Common myeloid progenitor, CD34-positive (primary cell): ENCODE results near the gene PPP1R7.

Source experiments
- CTCF ChIA-PET: fragments of 350-600 bp; sonication (Branson Sonifier 250); formaldehyde crosslinking; loops from one replicate; lab custom pipeline; 2021; ENCODE audit warnings: antibody characterized with exemption; lab: Charles Lee
- POLR2A ChIA-PET: fragments of 350-600 bp; sonication (Branson Sonifier 250); formaldehyde crosslinking; loops from one replicate; lab custom pipeline; 2021; ENCODE audit warnings: antibody characterized with exemption; lab: Charles Lee
- DNase-seq, 3 donors: peaks; one replicate each; pipeline versions ENCODE4 v3.0.0 to v3.0.0-alpha.2; 2013
- H3K27ac ChIP-seq, 2 experiments: 1 replicate in 1 of 2; 2 replicates in 1 of 2; pipeline ENCODE4 v1.7.0; 2013; ENCODE audit warnings: inconsistent platforms in 2 of 2, low read length in 2 of 2, mild to moderate bottlenecking in 2 of 2, low read depth in 1 of 2, moderate library complexity in 1 of 2; ENCODE audit not compliant: severe bottlenecking in 2 of 2, insufficient read depth in 1 of 2, poor library complexity in 1 of 2
- H3K27me3 ChIP-seq, 5 experiments: replicated peaks in 2 of 5; 1 replicate in 3 of 5; 2 replicates in 2 of 5; pipeline versions ENCODE4 v1.6.1 to v1.7.0; 2013; ENCODE audit warnings: low read length in 4 of 5, mild to moderate bottlenecking in 2 of 5, moderate library complexity in 2 of 5, inconsistent platforms in 1 of 5; ENCODE audit not compliant: insufficient read depth in 5 of 5, control insufficient read depth in 4 of 5
- H3K36me3 ChIP-seq, 4 experiments: 1 replicate in 2 of 4; 2 replicates in 2 of 4; pipeline versions ENCODE4 v1.6.1 to v1.7.0; 2013; ENCODE audit warnings: low read length in 3 of 4, control low read depth in 1 of 4, mild to moderate bottlenecking in 1 of 4; ENCODE audit not compliant: control insufficient read depth in 4 of 4, insufficient read depth in 4 of 4
- H3K4me1 ChIP-seq, 4 experiments: 1 replicate in 3 of 4; 2 replicates in 1 of 4; pipeline versions ENCODE4 v1.6.1 to v1.7.1; 2013; ENCODE audit warnings: low read length in 3 of 4, mild to moderate bottlenecking in 3 of 4, control low read depth in 1 of 4, inconsistent platforms in 1 of 4, moderate library complexity in 1 of 4; ENCODE audit not compliant: control insufficient read depth in 4 of 4, insufficient read depth in 4 of 4; ENCODE audit errors: control extremely low read depth in 1 of 4
- H3K4me3 ChIP-seq, 7 experiments: 1 replicate in 4 of 7; 2 replicates in 3 of 7; pipeline versions ENCODE4 v1.5.1 to v1.7.0; 2013; ENCODE audit warnings: mild to moderate bottlenecking in 7 of 7, low read length in 6 of 7, moderate library complexity in 6 of 7, inconsistent platforms in 2 of 7, low read depth in 2 of 7, control low read depth in 1 of 7; ENCODE audit not compliant: insufficient read depth in 4 of 7, control insufficient read depth in 1 of 7; ENCODE audit errors: extremely low read depth in 1 of 7
- H3K9me3 ChIP-seq, 5 experiments: 1 replicate in 4 of 5; 2 replicates in 1 of 5; pipeline versions ENCODE4 v1.6.1 to v1.7.1; 2013; ENCODE audit warnings: low read length in 4 of 5, mild to moderate bottlenecking in 2 of 5, inconsistent platforms in 1 of 5, low read depth in 1 of 5, moderate library complexity in 1 of 5; ENCODE audit not compliant: control insufficient read depth in 4 of 5, insufficient read depth in 2 of 5; ENCODE audit errors: control extremely low read depth in 1 of 5
- WGBS: methylation state at CpG from one replicate; pipeline ENCODE4 v1.1.5; 2013; ENCODE audit not compliant: insufficient coverage; 5-methylcytosine and 5-hydroxymethylcytosine counted together

PPP1R7 gene

DNA sequence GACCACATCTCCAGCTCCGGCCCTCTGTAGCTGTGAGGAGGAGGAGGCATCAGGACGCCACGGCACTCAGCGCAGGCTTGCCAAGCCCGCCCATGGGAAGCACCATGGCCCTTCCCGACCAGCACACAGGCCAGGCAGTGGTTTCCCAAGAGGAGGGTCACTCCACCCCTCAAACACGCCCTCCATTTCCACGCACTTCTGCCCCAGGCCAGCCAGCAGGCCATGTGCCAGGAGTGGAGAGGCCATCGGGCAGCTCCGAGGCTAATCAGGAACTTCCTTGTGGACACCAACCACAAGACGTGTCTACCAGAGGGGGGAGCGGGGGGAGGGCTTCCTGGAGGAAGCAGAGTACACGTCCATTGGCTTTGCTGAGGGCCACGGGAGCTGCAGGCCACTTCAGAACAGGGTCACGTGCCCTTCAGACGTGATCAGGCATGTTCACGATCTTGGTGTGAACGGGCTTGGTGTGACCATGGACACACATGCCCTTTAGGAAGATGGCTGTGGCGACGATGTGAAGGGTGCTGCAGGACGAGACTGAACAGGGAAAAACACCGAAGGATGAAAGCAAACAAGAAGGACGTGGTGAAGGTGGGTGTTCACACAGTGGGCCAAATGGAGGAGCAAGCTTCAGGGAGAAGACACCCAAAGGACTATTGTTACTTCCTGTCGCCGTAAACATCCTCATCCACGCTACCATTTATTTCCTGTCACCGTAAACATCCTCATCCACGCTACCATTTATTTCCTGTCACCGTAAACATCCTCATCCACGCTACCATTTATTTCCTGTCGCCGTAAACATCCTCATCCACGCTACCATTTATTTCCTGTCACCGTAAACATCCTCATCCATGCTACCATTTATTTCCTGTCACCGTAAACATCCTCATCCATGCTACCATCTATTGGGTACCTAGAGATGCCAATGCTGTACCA is 41.7 kb upstream of the PPP1R7 start:
- no peak overlapping the region for H3K4me3 ChIP-seq
- no peak overlapping the region for H3K27ac ChIP-seq
- H3K9me3 ChIP-seq, result no peaks in the 10 kb centered on the region
- no peaks in the 10 kb centered on the region for H3K27me3 ChIP-seq
- no peak for DNase-seq
- WGBS, result 91% methylated on average over 21 of the region's 35 CpGs
- CTCF ChIA-PET, result interaction anchor here (0.8 to 1.5 kb wide), 2 partner anchors 12 to 35 kb away, joined by 3 read pairs; no protein-coding TSS in a partner anchor
- H3K4me1 ChIP-seq, result peaks cover 0 to 5% (median 1%) of the 10 kb centered on the region in 4 experiments
- H3K36me3 ChIP-seq, result peaks cover 2 to 39% (median 15%) of the 10 kb centered on the region in 4 experiments
- POLR2A ChIA-PET, result no interaction called here

DNA sequence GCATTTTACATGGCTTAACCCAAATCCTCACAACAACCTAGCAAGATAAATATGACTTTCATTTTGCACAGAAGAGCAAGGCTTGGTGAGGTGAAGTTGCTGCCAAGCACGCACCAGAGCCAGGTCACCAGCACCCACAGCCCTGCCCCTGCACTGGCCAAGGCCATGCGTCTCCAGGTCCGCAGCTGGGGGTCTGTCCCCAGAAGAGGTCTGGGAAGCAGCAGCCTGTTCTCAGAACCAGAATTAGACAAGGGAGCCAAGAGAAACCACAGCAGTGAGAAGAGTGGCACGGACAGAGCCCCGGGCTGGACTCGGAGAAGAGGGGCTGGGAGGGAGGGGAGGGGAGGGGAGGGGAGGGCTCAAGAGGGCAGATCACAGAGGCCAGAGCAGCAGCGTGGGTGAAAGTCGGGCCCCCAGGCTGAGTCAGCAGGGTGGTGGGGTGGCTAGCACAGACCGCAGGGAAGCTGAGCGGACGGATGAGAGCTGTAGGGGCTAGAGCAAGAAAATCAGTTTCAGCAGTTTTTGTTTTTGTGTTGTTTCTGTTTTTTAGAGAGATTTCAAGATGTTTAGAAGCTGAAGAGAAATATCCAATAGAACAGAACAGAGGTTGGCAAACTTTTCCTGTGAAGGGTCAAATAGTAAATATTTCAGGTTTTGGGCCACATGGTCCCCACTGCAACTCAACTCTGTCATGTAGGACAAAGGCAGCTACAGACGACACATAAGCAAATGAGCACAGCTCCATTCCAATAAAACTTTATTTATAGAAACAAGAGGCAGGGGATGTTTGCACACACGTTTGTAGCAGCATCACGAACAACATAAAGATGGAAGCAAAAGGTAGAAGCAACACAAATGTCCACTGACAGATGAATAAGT is 40.8 kb upstream of the PPP1R7 start:
- Histone ChIP-seq H3K27me3 (no peaks in the 10 kb centered on the region), H3K36me3 (peaks cover 2 to 48% (median 18%) of the 10 kb centered on the region in 4 experiments), H3K4me3 (no peak overlapping the region), H3K4me1 (no peaks in the 10 kb centered on the region), H3K9me3 (no peaks in the 10 kb centered on the region), H3K27ac (no peak overlapping the region)
- POLR2A ChIA-PET, result no interaction called here
- WGBS, result 96% methylated on average over 10 of the region's 14 CpGs
- CTCF ChIA-PET, result interaction anchor here (0.6 kb wide), 1 partner anchor 41 kb away, joined by 4 read pairs; no protein-coding TSS in a partner anchor
- DNase-seq, result no peak

DNA sequence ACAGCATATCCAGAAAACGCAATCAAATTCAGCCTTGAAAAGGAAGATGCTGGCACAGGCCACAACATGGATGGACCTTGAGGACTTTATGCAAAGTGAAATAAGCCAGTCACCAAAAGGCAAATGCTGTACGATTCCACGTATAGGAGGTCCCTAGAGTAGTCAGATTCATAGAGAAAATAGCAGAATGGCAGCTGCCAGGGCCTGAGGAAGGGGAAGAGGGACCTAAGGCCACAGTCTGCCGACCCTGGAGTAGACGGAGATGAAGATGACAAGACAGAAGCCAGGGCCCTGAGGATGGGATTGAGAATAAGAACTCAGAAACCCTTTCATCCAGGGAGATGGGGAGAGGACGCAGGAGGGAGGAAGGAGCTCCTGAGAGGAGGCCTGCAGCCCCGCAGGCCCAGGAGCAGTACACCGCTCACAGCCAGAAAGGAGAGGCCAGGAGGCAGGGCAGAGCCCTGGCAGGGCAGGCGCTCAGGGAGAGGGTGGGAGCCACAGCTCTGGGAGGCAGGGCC is 40.1 kb upstream of the PPP1R7 start:
- ChIA-PET CTCF (no interaction called here), POLR2A (no interaction called here)
- Histone ChIP-seq H3K27me3 (no peaks in the 10 kb centered on the region), H3K36me3 (peaks cover 2 to 53% (median 23%) of the 10 kb centered on the region in 4 experiments), H3K27ac (no peak overlapping the region), H3K4me3 (no peak overlapping the region), H3K9me3 (no peaks in the 10 kb centered on the region), H3K4me1 (no peaks in the 10 kb centered on the region)
- WGBS, result 96% methylated on average over 9 of the region's 9 CpGs
- DNase-seq, result no peak

DNA sequence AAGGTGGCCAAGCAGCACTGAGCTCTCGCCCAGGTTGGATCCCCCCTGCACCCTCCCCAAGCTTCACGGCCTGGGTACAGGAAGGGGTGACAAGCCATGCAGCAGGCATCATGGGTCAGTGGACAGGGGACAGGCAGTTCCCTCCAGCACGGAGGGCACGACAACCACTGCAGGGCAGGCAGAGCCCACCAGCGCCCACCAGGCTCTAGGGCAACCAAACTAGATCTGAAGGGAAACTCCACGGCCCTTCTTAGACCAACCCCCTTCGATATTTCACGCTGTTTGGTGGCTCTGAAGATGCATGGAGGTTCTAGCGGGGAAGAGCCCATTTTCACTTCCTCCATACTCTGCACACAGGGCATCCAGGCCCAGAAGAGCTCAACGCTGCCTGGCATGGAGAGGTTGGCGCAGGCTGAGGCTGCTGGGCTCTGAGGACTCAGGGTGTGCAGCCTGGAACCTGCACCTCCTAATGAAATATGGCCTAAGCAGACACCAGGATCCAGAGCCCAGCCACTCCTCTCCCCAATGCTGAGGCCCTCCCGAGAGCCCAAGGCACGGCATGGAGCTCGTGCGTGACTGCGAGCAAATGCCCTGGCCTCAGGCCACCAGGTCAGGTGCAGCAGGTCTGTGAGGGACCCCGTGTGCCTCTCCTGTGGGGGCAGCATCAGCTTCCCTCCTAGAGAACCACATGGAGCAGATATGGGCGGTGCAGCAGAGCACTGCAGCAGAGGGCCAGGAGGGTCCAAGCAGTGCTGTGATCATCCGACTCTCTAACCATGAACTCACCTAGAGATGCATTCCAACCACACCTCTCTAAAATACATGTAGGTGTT is 39.4 kb upstream of the PPP1R7 start:
- Histone ChIP-seq H3K4me1 (no peaks in the 10 kb centered on the region), H3K9me3 (no peaks in the 10 kb centered on the region), H3K36me3 (peaks cover 2 to 51% (median 24%) of the 10 kb centered on the region in 4 experiments), H3K27ac (no peak overlapping the region), H3K4me3 (no peak overlapping the region), H3K27me3 (no peaks in the 10 kb centered on the region)
- DNase-seq, result no peak
- CTCF ChIA-PET, result no interaction called here
- POLR2A ChIA-PET, result interaction anchor here (0.7 kb wide), 1 partner anchor 154 kb away, joined by 3 read pairs; no protein-coding TSS in a partner anchor
- 98% methylated on average over 17 of the region's 19 CpGs for WGBS

DNA sequence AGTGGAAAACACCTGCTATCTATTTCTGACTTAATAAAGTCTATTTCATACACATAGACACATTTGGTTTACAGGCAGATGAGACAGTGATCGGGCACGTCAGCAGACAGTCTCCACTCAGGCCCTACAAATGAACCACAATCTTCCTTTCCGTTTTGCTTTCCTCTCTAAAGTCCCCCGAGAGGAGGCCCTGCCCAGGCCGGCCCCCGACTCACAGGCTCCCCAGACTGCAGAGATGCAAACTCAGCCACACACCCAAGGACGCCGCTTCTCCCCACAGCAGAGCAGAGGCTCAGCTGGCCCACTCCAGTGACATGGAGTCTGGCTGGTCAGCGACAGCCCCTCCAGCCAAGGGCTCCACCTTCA is 38.8 kb upstream of the PPP1R7 start:
- no peaks in the 10 kb centered on the region for H3K9me3 ChIP-seq
- no peaks in the 10 kb centered on the region for H3K27me3 ChIP-seq
- no peak overlapping the region for H3K27ac ChIP-seq
- no peak overlapping the region for H3K4me3 ChIP-seq
- H3K36me3 ChIP-seq, result peaks cover 2 to 49% (median 24%) of the 10 kb centered on the region in 4 experiments
- H3K4me1 ChIP-seq, result no peaks in the 10 kb centered on the region
- WGBS, result over 99% methylated on average over 9 of the region's 9 CpGs
- ChIA-PET POLR2A (interaction anchor here (0.7 kb wide), 1 partner anchor 155 kb away, joined by 3 read pairs; no protein-coding TSS in a partner anchor), CTCF (no interaction called here)
- no peak for DNase-seq

DNA sequence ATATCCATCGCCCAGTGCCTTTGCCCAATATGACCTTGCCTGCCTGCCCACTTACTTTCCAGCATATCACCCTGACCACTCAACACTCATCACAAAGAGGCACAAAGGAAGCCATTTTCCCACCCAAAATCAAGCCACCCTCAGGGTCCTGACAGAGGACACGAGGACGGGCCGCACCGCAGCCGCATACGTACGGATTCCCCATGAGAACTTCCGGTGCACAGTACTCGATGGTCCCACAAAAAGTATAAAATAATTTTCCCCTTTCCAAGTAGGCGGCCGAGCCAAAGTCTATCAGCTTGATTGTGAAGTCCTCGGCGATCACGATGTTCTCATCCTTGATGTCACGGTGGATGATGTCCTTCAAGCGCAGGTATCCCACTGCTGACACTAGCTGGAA is 38.2 kb upstream of the PPP1R7 start:
- Histone ChIP-seq H3K4me1 (no peaks in the 10 kb centered on the region), H3K27me3 (no peaks in the 10 kb centered on the region), H3K4me3 (no peak overlapping the region), H3K27ac (no peak overlapping the region), H3K9me3 (no peaks in the 10 kb centered on the region), H3K36me3 (peaks cover 2 to 48% (median 27%) of the 10 kb centered on the region in 4 experiments)
- DNase-seq, result no peak
- POLR2A ChIA-PET, result interaction anchor here (0.6 kb wide), 1 partner anchor 39 kb away, joined by 4 read pairs; no protein-coding TSS in a partner anchor
- CTCF ChIA-PET, result no interaction called here
- WGBS, result 93% methylated on average over 14 of the region's 17 CpGs
